Brain microvascular endothelial cell (primary cell): ENCODE data around the gene AK8.

ENCODE experiments used
- DNase-seq: peaks from one replicate; pipeline ENCODE4 v3.0.0-alpha.2; 2020
- H3K27ac ChIP-seq: fragments of 250-450 bp; sonication (Bioruptor Pico); 2 replicates; pipeline ENCODE4 v1.5.1; 2020; ENCODE audit warnings: mild to moderate bottlenecking, moderate library complexity
- H3K27me3 ChIP-seq: fragments of 250-450 bp; sonication (Bioruptor Pico); replicated peaks from 2 replicates; pipeline ENCODE4 v1.5.1; 2020; ENCODE audit warnings: mild to moderate bottlenecking
- H3K36me3 ChIP-seq: fragments of 250-450 bp; sonication (Bioruptor Pico); replicated peaks from 2 replicates; pipeline ENCODE4 v1.5.1; 2020; ENCODE audit warnings: mild to moderate bottlenecking
- H3K4me3 ChIP-seq: 2 replicates; pipeline ENCODE4 v1.5.1; 2011; ENCODE audit warnings: low read depth, mild to moderate bottlenecking, control low read depth, low read length, moderate library complexity
- CTCF ChIP-seq: IDR thresholded peaks from 2 replicates; pipeline ENCODE4 v1.5.1; 2011; ENCODE audit warnings: low read depth, mild to moderate bottlenecking, moderate library complexity, low read length, control low read depth, inconsistent platforms; ENCODE audit errors: missing control alignments
- in situ Hi-C: cut with HindIII; loops from 2 replicates; pipeline ENCODE4 v1.10.0; 2017; ENCODE audit warnings: low sequenced_read_pairs, low pct_ligation_motif_present

The AK8 gene

GRCh38 chr9:132745756-132746709 lies 132.1 kb downstream of the AK8 start:
- in situ Hi-C loops = no loop called here
- H3K36me3 ChIP-seq = no peaks in the 10 kb centered on the region
- no peak overlapping the region for H3K4me3 ChIP-seq
- no peak for DNase-seq
- peaks cover 50% of the 10 kb centered on the region for H3K27me3 ChIP-seq
- no peak overlapping the region for H3K27ac ChIP-seq
- no peak for TF ChIP-seq CTCF

- in situ Hi-C loops = no loop called here
- Histone ChIP-seq H3K36me3 (no peaks in the 10 kb centered on the region), H3K27me3 (peaks cover 50% of the 10 kb centered on the region), H3K27ac (no peak overlapping the region), H3K4me3 (no peak overlapping the region)
- no peak for DNase-seq
- no peak for TF ChIP-seq CTCF
These were observed 133.0 kb downstream of the AK8 start for GRCh38 chr9:132744881-132745755.

GRCh38 chr9:132743931-132744479 lies 134.1 kb downstream of the AK8 start:
- H3K27me3 ChIP-seq = peaks cover 50% of the 10 kb centered on the region
- in situ Hi-C loops = no loop called here
- DNase-seq = no peak
- H3K36me3 ChIP-seq = no peaks in the 10 kb centered on the region
- no peak overlapping the region for H3K4me3 ChIP-seq
- H3K27ac ChIP-seq = no peak overlapping the region
- TF ChIP-seq CTCF = no peak

- DNase-seq = no peak
- Histone ChIP-seq H3K27ac (no peak overlapping the region), H3K4me3 (no peak overlapping the region), H3K36me3 (no peaks in the 10 kb centered on the region), H3K27me3 (peaks cover 50% of the 10 kb centered on the region)
- TF ChIP-seq CTCF = no peak
- in situ Hi-C loops = no loop called here
These were observed 135.2 kb downstream of the AK8 start for GRCh38 chr9:132742821-132743311.

GRCh38 chr9:132740526-132741309 lies 137.4 kb downstream of the AK8 start:
- no peak for DNase-seq
- H3K4me3 ChIP-seq = no peak overlapping the region
- in situ Hi-C loops = no loop called here
- no peak overlapping the region for H3K27ac ChIP-seq
- no peaks in the 10 kb centered on the region for H3K36me3 ChIP-seq
- H3K27me3 ChIP-seq = peaks cover 43% of the 10 kb centered on the region
- TF ChIP-seq CTCF = no peak
